ENCODE results near the gene FBXW10.
"Not testable (repeated sequence)": the region's sequence is repeated elsewhere in the genome, so short reads cannot be mapped to it uniquely, and the experiment has no call there.

DNA sequence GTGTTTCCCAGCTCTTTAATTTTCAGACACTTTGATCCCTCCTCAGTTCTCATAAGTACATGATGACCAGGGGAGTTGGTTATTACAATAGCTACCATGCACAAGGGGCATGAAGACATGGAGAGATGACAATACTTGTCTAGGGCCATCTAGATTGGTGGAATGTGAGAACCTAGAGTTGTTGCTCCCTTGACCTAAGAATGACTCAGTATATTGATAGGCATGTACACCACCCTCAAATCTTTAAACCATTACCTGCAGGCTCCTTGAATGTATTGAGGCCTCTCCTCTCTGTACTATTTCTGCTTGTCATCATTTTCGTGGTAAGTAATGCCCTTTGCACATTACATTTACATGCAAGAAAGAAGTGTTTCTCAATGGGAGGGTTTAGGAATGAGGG is 20.3 kb upstream of the FBXW10 start:
- TF ChIP-seq POLR2A (IDR thresholded peaks at IDR 0.05): not testable (repeated sequence)
- TF ChIP-seq, protein P1, sequence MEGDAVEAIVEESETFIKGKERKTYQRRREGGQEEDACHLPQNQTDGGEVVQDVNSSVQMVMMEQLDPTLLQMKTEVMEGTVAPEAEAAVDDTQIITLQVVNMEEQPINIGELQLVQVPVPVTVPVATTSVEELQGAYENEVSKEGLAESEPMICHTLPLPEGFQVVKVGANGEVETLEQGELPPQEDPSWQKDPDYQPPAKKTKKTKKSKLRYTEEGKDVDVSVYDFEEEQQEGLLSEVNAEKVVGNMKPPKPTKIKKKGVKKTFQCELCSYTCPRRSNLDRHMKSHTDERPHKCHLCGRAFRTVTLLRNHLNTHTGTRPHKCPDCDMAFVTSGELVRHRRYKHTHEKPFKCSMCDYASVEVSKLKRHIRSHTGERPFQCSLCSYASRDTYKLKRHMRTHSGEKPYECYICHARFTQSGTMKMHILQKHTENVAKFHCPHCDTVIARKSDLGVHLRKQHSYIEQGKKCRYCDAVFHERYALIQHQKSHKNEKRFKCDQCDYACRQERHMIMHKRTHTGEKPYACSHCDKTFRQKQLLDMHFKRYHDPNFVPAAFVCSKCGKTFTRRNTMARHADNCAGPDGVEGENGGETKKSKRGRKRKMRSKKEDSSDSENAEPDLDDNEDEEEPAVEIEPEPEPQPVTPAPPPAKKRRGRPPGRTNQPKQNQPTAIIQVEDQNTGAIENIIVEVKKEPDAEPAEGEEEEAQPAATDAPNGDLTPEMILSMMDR (IDR thresholded peaks at IDR 0.05): not testable (repeated sequence)

Data from thyroid gland (tissue), 4 donors.